Measurements from ENCODE around the gene CEP63. TPM values are rescaled to one million over a fixed set of nuclear protein-coding genes. Genes with fewer than 3 reads are reported as not detected.

CEP63 gene
- total RNA-seq, 2 donors from 2014 or later, result 19.2 to 30.0 TPM

- H3K27me3 ChIP-seq, result no peaks in the 10 kb centered on the region
- no peak overlapping the region for H3K4me3 ChIP-seq
- H3K36me3 ChIP-seq (replicated peaks in 1 of 2; ENCODE audit: insufficient read depth in 1 of 2, low read depth in 2 of 2), result no peaks in the 10 kb centered on the region
- no peak overlapping the region for H3K27ac ChIP-seq
- no peak for TF ChIP-seq POLR2A (IDR thresholded peaks at IDR 0.05)
- no peak for TF ChIP-seq CTCF (IDR thresholded peaks at IDR 0.05)
- intact Hi-C loops (cut with DNase I), result no loop called here
- 89 to 94% methylated on average over 1 of the region's 1 CpG for WGBS, 2 donors
- H3K9me3 ChIP-seq, result no peaks in the 10 kb centered on the region
- H3K4me1 ChIP-seq, result no peaks in the 10 kb centered on the region
- ATAC-seq, result no peak
- no peak for DNase-seq
Measured at GRCh38 chr3:134445095-134445494, 40.8 kb upstream of the CEP63 start.

GRCh38 chr3:134445636-134446035 lies 40.2 kb upstream of the CEP63 start:
- ATAC-seq (no peak), DNase-seq (peak in 1 of 4 donors; percentile 40)
- Histone ChIP-seq H3K36me3 (replicated peaks in 1 of 2; ENCODE audit: insufficient read depth in 1 of 2, low read depth in 2 of 2) (no peaks in the 10 kb centered on the region), H3K4me1 (no peaks in the 10 kb centered on the region), H3K4me3 (no peak overlapping the region), H3K9me3 (no peaks in the 10 kb centered on the region), H3K27ac (no peak overlapping the region), H3K27me3 (no peaks in the 10 kb centered on the region)
- TF ChIP-seq POLR2A (IDR thresholded peaks at IDR 0.05), result no peak
- no peak for TF ChIP-seq CTCF (IDR thresholded peaks at IDR 0.05)
- intact Hi-C loops (cut with DNase I), result no loop called here
- WGBS, 2 donors, result 39 to 44% methylated on average over 1 of the region's 1 CpG

GRCh38 chr3:134446800-134447199 lies 39.1 kb upstream of the CEP63 start:
- H3K36me3 ChIP-seq (replicated peaks in 1 of 2; ENCODE audit: insufficient read depth in 1 of 2, low read depth in 2 of 2), result no peaks in the 10 kb centered on the region
- 49 to 85% methylated on average over 3 of the region's 3 CpGs for WGBS, 2 donors
- H3K27me3 ChIP-seq, result no peaks in the 10 kb centered on the region
- H3K9me3 ChIP-seq, result no peaks in the 10 kb centered on the region
- H3K4me1 ChIP-seq, result no peaks in the 10 kb centered on the region
- ATAC-seq (no peak), DNase-seq (no peak)
- no peak overlapping the region for H3K27ac ChIP-seq
- no peak for TF ChIP-seq POLR2A (IDR thresholded peaks at IDR 0.05)
- TF ChIP-seq CTCF (IDR thresholded peaks at IDR 0.05), result no peak
- H3K4me3 ChIP-seq, result no peak overlapping the region
- intact Hi-C loops (cut with DNase I), result no loop called here

- DNase-seq (no peak), ATAC-seq (no peak)
- WGBS, 2 donors, result 62 to 74% methylated on average over 1 of the region's 1 CpG
- H3K36me3 ChIP-seq (replicated peaks in 1 of 2; ENCODE audit: insufficient read depth in 1 of 2, low read depth in 2 of 2), result no peaks in the 10 kb centered on the region
- no peak overlapping the region for H3K4me3 ChIP-seq
- no peaks in the 10 kb centered on the region for H3K4me1 ChIP-seq
- no peak overlapping the region for H3K27ac ChIP-seq
- TF ChIP-seq CTCF (IDR thresholded peaks at IDR 0.05) (no peak), POLR2A (IDR thresholded peaks at IDR 0.05) (no peak)
- no peaks in the 10 kb centered on the region for H3K9me3 ChIP-seq
- intact Hi-C loops (cut with DNase I), result no loop called here
- no peaks in the 10 kb centered on the region for H3K27me3 ChIP-seq
Measured at GRCh38 chr3:134447351-134447750, 38.5 kb upstream of the CEP63 start.

GRCh38 chr3:134448664-134449063 lies 37.2 kb upstream of the CEP63 start:
- intact Hi-C loops (cut with DNase I), result no loop called here
- ATAC-seq, result no peak
- TF ChIP-seq POLR2A (IDR thresholded peaks at IDR 0.05) (no peak), CTCF (IDR thresholded peaks at IDR 0.05) (no peak)
- Histone ChIP-seq H3K9me3 (no peaks in the 10 kb centered on the region), H3K36me3 (replicated peaks in 1 of 2; ENCODE audit: insufficient read depth in 1 of 2, low read depth in 2 of 2) (no peaks in the 10 kb centered on the region), H3K27ac (no peak overlapping the region), H3K4me3 (no peak overlapping the region), H3K27me3 (no peaks in the 10 kb centered on the region), H3K4me1 (no peaks in the 10 kb centered on the region)
- no peak for DNase-seq
- WGBS, 2 donors, result 88 to 95% methylated on average over 5 of the region's 5 CpGs

Data from body of pancreas (tissue), 4 donors.